CD4-positive, alpha-beta T cell treated with Interferon alpha-2 for 1 hour (primary cell): ENCODE data around the gene PLCH2.

Experiments
- DNase-seq, 2 donors: peaks; one replicate each; pipeline ENCODE4 v3.0.0-alpha.2; 2020 to 2022

Gene PLCH2

DNA sequence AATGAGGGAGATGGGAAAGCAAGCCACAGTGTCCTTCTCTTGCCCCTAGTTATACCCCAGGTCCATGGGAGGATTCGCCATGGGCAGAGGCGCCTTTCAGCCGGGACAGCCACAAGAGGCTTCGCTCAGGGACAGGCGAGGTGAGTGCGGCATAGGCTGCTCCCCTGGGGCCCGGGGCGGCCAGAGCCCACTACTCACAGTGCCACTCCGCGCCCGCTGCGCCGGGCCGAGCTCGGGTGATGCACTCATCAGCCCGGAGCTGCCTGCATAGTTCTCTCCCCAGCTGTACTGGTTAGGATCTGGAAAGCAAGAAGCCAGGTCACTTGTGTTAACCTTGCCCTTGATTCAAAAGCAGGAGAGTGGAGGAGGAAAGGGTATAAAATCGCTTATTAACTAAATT lies 41.9 kb downstream of the PLCH2 start:
- DNase-seq = no peak

DNA sequence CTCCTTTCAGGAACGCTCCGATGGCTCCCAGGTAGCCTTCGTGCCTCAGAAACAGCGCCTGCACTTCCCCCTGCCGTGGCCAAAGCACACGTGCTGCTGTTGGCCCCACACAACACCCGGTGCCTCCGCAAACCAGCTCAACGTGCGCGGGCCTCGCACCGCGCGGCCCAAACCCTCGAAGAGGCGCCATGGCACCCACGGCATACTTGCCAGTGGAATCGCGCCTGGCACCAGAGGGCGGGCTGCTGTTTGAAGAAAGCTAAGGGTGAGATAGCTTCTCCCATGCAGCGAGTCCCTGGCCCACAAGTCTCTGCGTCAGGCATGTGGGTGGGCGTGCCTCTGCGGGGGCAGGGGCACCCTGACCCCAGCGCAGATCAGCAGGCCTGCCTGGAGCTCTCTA lies 42.4 kb downstream of the PLCH2 start:
- DNase-seq = no peak

DNA sequence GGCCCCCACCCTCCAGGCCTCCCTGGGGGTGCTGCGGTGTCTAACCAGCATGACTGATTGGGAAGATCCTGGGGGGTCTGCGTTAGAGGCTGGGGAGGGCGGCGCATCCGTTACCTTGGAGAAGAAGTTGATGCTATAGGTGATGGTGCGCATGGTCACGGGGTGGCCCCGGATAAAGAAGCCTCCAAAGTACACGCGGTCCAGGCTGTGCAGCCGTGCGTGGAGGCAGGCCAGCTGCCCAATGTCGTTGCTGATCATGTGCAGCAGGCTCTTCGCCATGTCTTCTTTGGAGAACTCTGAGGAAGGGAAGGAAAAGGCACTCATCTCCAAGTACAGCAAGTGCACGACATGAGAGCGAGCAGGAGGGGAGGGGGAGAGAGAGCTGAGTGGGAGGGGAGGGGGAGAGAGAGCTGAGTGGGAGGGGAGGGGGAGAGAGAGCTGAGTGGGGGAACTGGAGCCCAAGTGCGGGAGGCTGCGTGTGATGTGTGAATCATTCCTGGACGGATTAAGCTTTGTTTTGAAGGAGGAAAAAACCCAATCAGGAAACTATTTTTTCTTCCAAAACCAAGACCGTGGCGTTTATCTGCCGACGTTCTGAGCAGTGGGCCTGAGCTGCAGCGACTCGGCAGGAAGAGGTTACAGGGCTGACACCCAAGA lies 43.1 kb downstream of the PLCH2 start:
- DNase-seq = no peak

DNA sequence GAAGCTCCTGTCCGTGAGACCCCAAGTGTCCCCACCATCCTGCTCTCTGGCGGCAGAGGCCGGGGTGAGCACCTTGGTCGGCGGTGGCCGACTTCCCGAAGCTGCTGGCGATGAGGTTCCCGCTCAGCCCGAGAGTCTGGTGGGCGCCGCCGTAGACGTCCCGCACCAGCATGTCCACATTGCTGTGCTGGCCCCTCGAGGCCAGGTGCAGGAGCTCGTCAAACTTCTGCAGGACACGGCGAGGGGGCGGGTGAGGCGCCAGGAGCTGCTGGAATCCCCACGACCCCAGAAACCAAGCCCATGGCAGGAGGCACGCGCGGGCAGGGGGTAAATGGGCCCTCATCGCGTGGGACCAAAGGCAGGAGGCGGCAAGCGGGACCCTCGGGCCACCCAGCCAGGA lies 43.6 kb downstream of the PLCH2 start:
- DNase-seq = no peak

DNA sequence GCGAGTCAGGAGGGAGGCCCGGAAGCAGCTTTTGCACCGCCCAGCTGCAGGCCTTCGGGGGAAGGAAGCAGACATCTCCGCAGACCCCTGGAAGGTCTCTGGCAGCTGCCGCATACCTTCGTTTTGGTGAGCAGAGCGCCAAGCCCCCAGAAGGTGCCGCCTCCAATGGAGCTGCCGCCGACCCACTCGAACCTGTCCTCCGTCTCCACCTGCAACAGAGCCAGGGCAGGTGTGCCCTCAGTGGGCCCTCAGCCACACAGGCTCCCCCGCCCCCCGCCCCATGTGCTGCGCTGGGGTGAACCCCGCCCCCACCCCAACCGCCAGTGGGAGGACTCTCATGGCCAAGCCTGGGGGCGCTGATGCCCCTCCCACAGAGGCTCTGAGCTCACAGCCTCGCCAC lies 44.1 kb downstream of the PLCH2 start:
- no peak for DNase-seq

DNA sequence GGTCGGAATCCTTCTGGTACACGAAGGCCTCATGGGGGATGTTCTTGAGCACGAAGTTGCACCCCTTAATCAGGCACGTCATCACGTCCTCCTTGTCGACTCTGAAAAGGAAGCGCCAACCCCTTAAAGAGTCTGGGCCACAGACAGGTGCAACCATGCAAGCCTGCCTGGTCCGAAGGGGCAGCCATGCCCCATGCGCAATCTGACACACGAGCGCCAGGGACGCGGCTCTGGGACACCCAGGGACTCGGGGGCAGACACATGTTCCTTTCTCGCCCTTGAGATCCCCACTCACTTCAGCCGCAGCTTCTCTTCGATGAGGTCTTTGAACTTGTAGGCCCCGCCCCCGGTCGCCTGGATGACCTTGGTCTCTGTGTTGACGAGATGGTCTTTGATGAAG lies 44.7 kb downstream of the PLCH2 start:
- DNase-seq = no peak

DNA sequence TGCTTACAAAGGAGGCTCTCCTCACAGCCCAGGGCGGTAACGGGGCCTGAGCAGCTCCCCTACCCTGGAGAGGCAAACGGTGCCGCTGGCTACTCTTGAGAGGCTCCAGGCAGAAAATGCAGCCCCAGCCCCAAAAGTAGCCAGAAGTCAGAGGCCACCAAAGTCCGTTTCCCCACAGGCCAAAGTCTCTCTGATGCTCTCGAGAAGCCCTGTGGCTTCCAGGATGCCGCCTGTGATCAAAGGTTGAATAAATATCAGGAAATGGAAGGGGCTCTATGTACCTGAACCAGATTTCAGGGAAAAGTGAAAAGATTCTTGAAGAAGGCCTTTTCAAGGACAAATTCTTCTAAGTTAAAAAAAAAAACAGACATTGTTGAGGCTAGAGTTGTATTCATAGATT lies 46.1 kb downstream of the PLCH2 start:
- DNase-seq = no peak

DNA sequence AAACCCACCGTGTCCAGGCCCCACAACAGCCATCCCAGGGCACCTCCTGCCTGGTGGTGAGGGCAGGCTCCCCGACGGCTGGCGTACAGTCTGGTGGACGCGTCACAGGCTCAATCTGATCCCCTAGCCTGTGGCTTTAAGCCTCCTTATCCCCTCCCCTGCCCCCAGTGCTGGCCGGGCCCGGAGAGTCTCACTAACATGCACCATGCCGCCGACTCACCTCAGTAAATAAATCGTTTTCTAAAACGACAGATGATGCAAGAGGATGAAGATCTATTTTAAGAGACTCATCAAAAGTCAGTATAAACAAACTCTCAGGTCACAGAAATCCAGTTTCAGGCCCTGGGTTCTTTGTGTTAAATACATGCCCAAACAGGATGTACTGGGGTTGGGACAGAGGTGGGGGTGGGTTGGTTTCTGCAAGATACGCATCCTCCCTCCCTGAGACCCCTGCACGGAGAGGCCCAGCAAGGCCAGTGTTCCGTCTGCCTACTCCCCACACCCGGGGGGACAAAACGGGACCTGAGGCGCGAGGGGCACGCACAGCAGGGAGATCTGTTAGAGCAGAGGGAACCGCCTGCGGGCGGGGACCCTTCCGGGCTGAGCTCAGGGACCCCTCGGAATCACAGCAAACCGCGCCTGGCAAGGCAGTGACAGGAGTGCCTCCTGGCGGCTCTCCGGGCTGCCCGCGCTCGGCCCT lies 47.3 kb downstream of the PLCH2 start:
- no peak for DNase-seq

DNA sequence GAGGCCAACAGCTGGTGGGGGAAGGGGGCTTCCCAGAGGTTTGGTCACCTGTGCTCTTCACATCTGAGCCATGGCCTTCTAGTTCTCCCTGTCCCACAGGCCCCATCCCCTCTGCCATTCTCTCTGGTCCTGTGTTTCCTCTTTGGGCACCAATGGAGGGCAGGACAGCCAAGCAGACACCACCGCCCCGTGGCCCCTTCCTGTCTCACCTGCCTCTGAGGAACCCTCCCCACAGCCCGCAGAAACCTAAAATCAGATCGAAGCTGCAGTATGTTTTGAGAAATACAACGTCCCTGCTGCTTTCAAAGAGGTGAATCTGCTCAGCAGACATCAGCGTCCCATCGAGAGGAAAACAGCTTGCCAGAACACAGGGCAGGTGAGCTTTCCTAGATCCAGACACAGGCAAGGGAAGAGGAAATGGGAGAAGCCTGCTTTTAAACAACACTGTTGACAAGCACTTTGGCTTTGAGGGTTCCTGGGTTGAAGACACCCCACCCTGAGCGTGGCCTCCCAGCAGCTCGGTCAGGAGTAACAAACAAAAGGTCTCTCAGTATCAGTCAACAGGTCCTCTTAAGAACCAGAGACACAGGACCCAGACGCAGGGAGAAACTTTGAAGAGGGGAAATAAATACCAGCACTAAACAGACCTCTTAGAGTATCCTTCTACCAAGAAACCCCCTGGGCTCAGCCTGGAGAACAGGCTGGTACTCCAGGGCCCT lies 48.0 kb downstream of the PLCH2 start:
- peak; percentile 18 to 64 for DNase-seq

DNA sequence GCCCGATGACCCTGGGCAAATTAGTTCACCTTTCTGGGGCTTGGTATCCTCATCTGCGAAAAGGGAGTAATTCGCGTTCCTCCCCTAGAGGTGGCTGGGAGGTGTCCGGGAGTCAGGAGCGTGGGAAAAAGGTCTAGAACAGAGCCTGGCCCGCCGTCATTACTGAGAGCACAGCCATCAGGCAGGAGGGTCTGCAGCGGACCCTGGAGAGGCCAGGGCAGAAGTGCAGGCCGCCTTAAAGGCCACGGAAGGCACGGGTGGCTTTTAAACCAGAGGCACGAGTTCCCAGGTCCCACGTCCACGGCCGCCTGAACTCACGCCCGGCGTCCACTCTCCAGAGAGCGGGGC lies 49.5 kb downstream of the PLCH2 start:
- DNase-seq = no peak

DNA sequence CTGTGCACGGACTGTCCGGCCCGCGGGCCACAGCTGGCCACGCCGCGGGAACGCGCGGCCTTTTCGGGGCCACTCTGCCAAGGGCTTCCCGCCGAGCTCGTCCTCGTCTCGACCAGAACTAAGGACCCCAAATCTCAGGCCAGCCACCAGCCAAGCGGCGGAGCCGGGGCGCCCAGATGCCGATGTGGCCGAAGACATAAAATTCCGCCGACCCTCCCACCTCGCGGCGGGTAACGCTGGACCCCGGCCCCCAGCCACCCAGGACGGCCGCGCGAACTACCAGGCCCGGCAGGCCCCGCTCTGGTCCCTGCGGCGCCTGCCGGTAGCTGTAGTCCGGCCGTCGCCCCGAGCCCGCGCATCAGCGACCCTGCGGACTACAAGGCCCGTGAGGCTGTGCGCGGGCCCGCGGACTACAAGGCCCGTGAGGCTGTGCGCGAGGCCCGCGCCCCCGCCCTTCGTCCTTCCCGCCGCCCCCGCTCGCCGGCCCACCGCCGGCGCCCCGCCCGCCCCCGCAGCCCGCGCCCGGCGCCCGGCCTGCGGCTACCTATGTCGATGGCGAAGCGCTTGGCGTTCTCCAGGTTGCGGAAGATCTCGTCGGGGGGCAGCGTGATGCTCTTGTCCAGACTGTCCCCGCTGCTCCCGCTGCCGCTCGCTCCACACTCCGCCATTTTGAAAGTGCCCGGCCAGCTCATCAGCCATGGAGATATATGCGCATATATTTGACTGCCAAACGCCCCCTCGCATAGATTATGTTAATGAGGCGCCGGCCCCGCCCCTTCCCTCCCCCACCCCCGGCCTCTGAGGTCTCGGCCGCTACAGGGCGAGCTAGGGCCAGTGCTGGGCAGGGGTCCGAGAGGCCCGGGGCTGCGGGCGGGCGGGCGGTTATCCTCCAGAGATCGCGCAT lies 50.1 kb downstream of the PLCH2 start, which contains the start of gene PANK4:
TSS of gene PANK4 (minus strand) at position 677 of the 904 bp plus-strand sequence. CDS start at position 668, 9 bp downstream.
- DNase-seq = peak; percentile 88 to 91

DNA sequence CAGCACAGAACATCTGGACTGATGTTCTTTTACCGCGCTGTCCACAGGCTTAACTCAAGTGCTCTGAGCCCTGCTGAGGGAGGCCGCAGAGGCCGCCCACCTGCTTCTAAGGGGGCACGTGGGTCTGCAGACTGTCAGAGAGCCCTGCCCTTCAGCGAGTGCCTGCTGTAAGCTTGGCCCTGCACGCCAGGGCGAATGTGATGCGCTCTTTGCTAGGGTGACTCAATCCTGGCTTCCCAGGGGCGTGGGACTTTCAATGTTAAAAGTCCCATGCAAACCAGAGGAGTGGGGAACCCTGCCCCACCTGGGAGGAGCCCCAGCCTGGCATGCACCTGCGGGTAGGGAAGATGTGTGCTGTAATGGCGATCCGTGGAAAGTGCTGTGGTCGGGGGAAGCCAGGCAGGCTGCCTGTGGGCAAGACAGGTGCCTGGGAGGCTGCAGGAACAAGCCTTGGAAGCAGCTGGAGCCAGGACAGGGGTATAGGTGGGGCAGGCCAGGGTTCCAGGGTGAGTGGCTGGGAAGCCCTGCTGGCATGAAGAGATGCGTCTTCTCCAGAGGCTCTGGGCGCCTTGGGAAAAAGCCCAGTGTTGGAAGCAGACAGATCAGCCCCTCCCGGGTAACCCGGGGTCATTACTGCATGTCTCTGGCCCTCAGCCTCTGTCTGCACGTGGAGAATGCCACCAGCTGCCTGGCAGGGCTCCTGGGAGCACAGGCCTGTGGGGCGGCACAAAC lies 50.9 kb downstream of the PLCH2 start:
- peak in 1 of 2 donors; percentile 7 for DNase-seq

DNA sequence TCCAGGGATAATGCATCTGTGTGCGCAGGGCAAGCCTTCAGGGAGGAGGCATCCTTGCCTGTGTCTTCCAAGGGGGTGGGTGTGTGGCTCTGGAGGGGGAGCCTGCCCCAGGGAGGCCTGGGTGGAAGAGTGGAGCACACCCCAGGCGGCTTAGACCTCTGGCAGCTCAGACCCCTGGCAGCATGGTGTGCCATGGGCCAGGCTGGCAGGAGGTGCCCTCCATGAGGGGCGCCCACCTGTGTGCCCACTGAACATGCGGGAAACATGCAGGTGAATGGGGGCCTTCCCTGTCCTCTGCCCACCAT lies 51.4 kb downstream of the PLCH2 start:
- no peak for DNase-seq

DNA sequence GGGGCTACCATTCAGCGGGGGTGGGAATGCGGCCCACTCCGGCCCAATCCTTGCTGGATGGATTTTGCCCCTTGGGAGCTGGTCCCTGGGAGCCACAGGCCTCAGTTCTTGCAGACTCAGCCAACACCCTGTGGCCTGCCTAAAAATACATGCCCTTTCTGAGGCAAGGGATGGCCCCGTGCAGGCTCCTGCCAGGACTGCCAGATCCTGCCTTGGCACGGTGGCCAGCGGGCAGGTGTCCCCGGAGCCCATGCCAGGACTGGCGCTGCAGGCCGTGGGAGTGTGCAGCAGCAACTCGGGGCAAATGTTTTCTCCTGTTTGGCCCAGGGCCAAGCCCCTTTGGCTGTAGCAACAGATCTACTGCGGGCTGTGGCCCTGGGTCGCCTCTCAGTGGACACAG lies 51.9 kb downstream of the PLCH2 start:
- DNase-seq = no peak

DNA sequence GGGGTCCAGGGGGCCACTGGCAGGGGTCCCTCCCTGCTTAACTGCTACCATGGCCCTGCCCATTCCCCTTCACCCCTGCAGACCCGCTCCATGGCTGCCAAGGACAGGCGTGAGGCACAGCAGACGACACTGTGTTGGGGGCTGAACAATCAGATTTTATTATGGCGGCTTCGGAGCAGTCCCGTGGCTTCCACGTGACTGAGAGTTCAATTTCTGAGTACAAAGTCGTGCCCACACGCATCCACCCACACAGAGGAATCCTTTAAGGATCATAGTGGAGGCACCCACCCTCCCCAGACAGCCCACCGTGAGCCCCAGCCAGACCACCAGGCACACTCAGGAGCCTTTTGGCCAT lies 52.5 kb downstream of the PLCH2 start:
- no peak for DNase-seq

DNA sequence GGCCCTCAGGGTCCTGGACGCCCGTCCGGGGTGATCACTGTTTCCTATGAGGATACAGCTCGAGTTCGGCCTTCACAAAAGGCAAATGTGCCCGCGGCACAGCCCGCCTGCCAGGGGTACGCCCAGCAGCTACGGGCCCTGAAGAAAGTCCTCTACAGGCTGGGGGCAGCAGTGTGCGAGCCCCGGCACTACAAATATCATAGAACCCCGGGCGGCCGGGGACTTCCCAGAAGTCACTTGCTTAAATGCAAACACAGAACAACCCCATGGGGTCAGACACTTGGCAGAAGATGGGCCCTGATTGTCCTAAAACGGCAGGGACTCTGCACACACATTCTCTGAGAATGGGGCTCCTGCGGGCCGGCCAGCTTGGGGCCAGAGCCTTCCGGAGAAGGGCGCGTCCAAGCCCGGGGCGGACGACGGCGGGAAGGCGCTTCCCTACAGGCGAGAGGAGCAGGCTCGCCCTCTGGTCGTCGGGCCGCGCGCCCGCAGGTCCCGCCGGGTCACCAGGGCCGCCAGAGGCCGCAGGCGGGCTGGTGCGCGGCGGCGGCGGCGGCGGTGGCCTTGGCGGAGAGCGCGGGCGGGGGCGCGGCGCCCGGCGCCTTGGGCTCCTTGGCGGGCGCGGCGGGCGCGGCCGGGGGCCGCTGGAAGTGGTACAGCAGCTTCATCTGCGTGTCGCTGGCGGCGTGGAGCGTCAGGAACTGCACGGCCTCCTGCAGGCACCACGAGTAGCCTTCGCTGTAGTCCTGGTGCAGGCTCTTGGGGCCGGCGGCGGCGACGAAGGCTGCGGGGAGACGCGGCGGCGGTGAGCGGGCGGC lies 53.1 kb downstream of the PLCH2 start:
- peak; percentile 62 to 71 for DNase-seq

DNA sequence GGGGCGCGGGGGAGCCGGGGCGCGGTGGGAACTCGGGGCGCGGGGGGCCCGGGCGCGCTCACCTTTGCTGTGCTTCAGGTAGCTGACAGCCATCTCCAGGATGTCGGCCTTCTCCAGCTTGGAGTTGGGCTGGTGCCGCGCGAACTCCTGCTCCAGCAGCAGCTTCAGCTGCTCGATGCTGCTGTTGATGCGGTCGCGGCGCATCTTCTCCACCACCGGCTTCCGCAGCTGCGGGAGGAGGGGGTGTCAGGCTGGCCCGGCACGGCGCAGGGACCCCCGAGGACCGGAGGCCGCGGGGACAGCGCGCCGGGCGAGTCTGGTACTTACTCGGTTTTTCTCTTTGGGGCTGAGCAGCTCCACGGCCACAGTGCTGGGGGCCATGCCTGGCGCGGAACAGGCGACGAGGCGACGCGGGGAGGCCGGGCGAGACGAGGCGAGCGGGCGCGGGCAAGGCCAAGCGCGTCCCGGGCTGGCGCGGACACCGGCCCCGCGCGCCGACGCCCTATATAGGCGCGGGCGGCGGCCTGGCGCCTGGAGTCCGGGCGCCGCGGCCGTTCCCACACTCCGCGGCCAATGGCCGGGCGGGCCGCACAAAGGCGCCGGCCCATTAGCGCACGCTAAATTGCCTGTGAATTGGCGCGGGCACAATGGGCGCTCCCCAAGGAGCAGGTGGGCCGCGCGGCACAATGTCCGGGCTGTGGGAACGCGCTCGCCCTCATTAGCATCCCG lies 53.9 kb downstream of the PLCH2 start, which contains the start of gene HES5:
TSS of gene HES5 (minus strand) at position 480 of the 729 bp plus-strand sequence. CDS start at position 381, 99 bp downstream.
- no peak for DNase-seq

DNA sequence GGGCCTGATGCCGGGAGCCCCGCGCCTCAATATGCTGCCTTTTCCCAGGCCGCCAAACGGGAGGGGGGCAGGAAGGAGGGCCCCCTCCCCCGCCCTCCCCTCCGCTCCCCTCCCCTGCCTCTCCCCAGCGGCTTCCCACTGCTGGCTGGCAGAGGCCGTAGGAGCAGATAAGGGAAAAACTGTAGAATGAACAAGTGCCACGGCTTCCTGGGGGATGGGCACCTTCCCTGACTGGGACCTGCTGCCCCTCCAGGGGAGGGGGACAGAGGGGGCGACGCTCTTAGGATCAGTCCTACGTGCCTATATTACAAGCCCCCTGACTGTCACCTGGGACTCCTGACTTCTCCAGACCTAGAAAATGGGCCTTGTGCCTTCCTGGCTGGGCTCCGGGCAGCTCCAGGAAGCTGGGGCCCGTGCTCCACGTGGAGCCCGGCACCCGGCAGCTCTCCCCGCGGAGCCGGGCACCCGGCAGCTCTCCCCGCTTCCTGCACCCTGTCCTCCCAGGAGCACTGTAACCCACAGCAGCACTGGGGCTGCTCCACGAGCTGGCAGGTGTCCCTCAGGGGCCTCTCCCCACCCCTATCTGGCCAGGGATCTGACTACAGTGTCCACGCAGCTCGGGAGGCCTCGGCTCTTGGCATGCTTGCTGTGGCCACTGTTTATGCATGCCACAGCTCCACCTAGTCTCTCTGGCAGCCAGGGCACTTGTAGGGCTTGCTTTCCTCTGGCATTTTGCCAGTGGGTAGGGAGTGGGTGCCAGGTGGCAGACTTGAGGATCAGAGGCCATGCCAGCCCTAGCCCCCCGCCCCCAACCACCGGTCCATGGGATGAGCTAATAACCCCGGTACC lies 54.6 kb downstream of the PLCH2 start:
- no peak for DNase-seq

DNA sequence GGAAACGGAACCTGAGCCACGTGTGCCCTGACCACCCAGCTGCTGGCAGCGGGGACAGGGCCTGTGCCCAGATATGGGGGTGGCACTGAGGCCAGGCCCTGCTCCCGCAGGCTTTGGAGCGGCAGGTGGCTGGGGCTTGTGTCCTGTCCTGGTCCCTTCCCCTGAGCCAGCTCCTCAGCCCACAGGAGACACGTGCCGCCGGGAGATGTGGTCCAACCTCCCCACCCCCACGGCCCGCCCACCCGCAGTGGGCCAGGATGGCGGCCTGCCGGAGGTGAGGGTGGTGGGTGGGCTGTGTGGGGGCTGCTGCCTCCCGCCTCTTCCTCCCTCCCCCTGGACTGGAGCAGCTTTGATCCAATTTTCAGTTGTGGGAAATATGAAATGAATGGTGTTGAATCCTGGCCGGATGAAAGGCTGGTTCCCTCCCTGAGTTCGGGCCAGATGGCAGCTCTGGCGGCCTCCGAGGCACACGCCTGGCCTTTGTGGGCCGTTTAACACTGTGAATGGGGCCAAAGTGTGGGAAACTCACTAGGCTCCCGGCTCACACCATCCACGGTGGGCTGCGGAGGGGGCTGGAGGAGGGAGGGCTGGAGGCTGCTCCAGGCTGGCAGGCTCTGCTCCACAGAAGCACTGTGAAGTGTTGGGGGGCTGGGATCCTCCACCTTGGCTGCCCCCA lies 56.5 kb downstream of the PLCH2 start:
- no peak for DNase-seq
